Stomach (tissue), 4 donors: ENCODE measurements around the gene KRTCAP2.

ENCODE experiments used
- EP300 ChIP-seq: sonication (generic); formaldehyde crosslinking; IDR thresholded peaks from one replicate; pipeline ENCODE4 v1.6.1; 2017; ENCODE audit warnings: antibody characterized with exemption
- POLR2A ChIP-seq, 4 donors: fragments of 450-650 bp; IDR thresholded peaks; one replicate each; pipeline ENCODE4 v1.6.1; 2016; ENCODE audit warnings: antibody characterized with exemption in 4 of 4, control low read depth in 2 of 4, mild to moderate bottlenecking in 1 of 4, moderate library complexity in 1 of 4
- POLR2AphosphoS5 ChIP-seq, 3 donors: sonication (generic); formaldehyde crosslinking; IDR thresholded peaks; one replicate each; pipeline ENCODE4 v1.6.1; 2016; ENCODE audit warnings: antibody characterized with exemption in 3 of 3
- TF ChIP-seq, protein P1 (sequence below), 7 experiments: fragments of 450-650 bp in 4 of 7; fragments of 200-600 bp in 3 of 7; sonication (generic) in 3 of 7; IDR thresholded peaks; one replicate each; pipeline ENCODE4 v1.5.1; 2016 to 2019; ENCODE audit warnings: antibody characterized with exemption in 7 of 7, control low read depth in 2 of 7, mild to moderate bottlenecking in 1 of 7

DNA sequence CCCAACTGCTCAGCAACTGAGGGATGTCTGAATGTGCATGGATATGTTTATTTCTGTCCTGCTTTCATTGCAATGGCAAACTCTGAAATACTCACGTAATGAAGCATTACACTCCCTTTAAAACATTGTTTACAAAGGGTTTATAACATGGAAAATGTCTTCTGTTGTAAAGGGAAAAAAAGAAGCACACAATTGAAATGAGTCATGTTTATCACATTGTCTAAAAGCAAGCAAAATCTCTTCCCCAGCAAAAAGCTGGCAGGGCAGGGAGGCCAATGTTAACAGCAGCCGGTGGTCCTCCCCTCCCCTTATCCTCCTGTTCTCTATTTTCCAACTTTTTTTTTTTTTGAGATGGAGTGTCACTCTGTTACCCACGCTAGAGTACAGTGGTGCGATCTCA is 49.3 kb downstream of the KRTCAP2 start:
- TF ChIP-seq, protein P1, sequence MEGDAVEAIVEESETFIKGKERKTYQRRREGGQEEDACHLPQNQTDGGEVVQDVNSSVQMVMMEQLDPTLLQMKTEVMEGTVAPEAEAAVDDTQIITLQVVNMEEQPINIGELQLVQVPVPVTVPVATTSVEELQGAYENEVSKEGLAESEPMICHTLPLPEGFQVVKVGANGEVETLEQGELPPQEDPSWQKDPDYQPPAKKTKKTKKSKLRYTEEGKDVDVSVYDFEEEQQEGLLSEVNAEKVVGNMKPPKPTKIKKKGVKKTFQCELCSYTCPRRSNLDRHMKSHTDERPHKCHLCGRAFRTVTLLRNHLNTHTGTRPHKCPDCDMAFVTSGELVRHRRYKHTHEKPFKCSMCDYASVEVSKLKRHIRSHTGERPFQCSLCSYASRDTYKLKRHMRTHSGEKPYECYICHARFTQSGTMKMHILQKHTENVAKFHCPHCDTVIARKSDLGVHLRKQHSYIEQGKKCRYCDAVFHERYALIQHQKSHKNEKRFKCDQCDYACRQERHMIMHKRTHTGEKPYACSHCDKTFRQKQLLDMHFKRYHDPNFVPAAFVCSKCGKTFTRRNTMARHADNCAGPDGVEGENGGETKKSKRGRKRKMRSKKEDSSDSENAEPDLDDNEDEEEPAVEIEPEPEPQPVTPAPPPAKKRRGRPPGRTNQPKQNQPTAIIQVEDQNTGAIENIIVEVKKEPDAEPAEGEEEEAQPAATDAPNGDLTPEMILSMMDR (IDR thresholded peaks at IDR 0.05), result no peak
- no peak for TF ChIP-seq POLR2A (IDR thresholded peaks at IDR 0.05)
- TF ChIP-seq EP300, result no peak
- TF ChIP-seq POLR2AphosphoS5 (IDR thresholded peaks at IDR 0.05), result no peak
